Naive thymus-derived CD8-positive, alpha-beta T cell (primary cell): ENCODE measurements around the gene ROBO1. TPM values are rescaled to one million over a fixed set of nuclear protein-coding genes. Genes with fewer than 3 reads are reported as not detected.
"Not testable (repeated sequence)": the region's sequence is repeated elsewhere in the genome, so short reads cannot be mapped to it uniquely, and the experiment has no call there.

Experiments
- ATAC-seq, 2 donors: fragments of 150-1000 bp; cut with Tn5 transposase in 1 of 2; sonication (Bioruptor Pico), chemical (Tn5 transposase) in 1 of 2; 1 replicate in 1 of 2; 2 replicates in 1 of 2; pipeline ENCODE4 v1.10.0; 2021; ENCODE audit warnings: mild to moderate bottlenecking in 2 of 2, moderate library complexity in 2 of 2
- POLR2A ChIA-PET: fragments of 350-600 bp; sonication (Branson Sonifier 250); formaldehyde crosslinking; loops from one replicate; lab custom pipeline; 2021; ENCODE audit warnings: antibody characterized with exemption; lab: Charles Lee
- DNase-seq, 10 donors: peaks; one replicate each; pipeline versions ENCODE4 v3.0.0 to v3.0.0-alpha.2; 2020 to 2022
- H3K27ac Mint-ChIP-seq, 10 donors: one replicate each; pipeline ENCODE4 v1.8.0; 2020 to 2022; ENCODE audit warnings: mild to moderate bottlenecking in 10 of 10, mixed read lengths in 10 of 10, moderate library complexity in 4 of 10, inconsistent platforms in 1 of 10
- H3K27me3 Mint-ChIP-seq, 5 donors: one replicate each; pipeline ENCODE4 v1.8.0; 2021 to 2022; ENCODE audit warnings: mixed read lengths in 5 of 5
- H3K36me3 Mint-ChIP-seq, 3 donors: one replicate each; pipeline ENCODE4 v1.8.0; 2020 to 2022; ENCODE audit warnings: mixed read lengths in 3 of 3, mild to moderate bottlenecking in 2 of 3, inconsistent platforms in 1 of 3
- H3K4me1 Mint-ChIP-seq, 4 donors: one replicate each; pipeline ENCODE4 v1.8.0; 2021 to 2022; ENCODE audit warnings: mixed read lengths in 4 of 4
- H3K4me3 Mint-ChIP-seq, 10 donors: one replicate each; pipeline ENCODE4 v1.8.0; 2020 to 2022; ENCODE audit warnings: mild to moderate bottlenecking in 10 of 10, mixed read lengths in 10 of 10, moderate library complexity in 6 of 10, inconsistent platforms in 1 of 10
- H3K9me3 Mint-ChIP-seq, 9 donors: one replicate each; pipeline ENCODE4 v1.8.0; 2020 to 2022; ENCODE audit warnings: mixed read lengths in 9 of 9, mild to moderate bottlenecking in 3 of 9, inconsistent platforms in 1 of 9, moderate library complexity in 1 of 9
- polyA plus RNA-seq, 3 donors: library from polyadenylated mRNA; unstranded; fragments of 300-500 nt; fragmentation: Illumina TruSeq; gene quantifications; one replicate each; pipeline ENCODE4 v1.2.3, GENCODE V29; 2021
- total RNA-seq, 8 experiments: library from RNA in 2 of 8; stranded (reverse) in 2 of 8; gene quantifications; one replicate each; pipeline ENCODE4 v1.2.3 and lab custom pipeline; 2021 to 2026

Gene ROBO1
- total and polyA plus RNA-seq, 5 experiments from 2014 or later, result 2.3 to 16.3 (median 12.5) TPM

DNA sequence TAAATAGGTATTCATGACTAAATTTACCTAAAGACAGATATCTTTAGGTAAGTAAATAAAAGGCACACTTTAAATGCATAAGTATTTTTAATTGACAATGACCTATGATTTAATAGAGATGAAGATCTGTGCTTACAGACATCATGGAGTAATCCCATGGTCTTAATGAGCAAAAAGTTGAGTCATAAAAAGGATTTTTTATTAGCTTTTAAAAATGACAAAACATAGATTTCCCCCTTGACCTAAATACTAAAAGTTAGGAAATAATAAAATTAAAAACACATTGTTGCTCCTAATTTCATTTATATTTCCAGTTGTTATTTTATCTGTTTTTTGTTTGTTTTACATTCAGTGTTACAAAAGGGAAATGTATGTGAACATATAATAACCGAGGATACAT lies 1005.7 kb downstream of the ROBO1 start:
- Mint-ChIP-seq H3K4me1 (no peaks in the 10 kb centered on the region), H3K4me3 (no peak overlapping the region), H3K9me3 (peaks cover 0 to 12% (median 0%) of the 10 kb centered on the region in 9 donors), H3K27me3 (no peaks in the 10 kb centered on the region), H3K27ac (no peak overlapping the region), H3K36me3 (no peaks in the 10 kb centered on the region)
- ATAC-seq (no peak), DNase-seq (no peak)
- POLR2A ChIA-PET, result no interaction called here

DNA sequence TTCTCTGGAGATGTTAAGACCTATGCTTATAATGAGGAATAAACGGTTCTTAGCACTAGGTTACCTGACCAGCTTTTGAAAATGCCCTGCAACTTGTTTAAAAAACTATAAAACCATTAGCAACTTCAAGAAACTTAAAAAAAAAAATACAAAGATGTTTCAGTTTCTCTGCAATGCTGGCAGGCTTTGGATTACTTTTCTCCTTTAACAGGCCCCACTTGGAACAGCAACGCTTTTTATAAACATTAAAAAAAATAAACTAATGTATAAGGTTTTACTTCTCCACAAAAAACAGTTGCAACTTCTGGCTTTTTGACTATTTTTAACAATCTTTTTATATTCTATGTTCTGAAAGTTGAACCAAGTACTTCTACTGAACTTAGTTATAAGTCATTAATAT lies 1006.7 kb downstream of the ROBO1 start:
- Mint-ChIP-seq H3K27ac (no peak overlapping the region), H3K9me3 (peaks cover 0 to 12% (median 0%) of the 10 kb centered on the region in 9 donors), H3K4me3 (no peak overlapping the region), H3K36me3 (no peaks in the 10 kb centered on the region), H3K4me1 (no peaks in the 10 kb centered on the region), H3K27me3 (no peaks in the 10 kb centered on the region)
- DNase-seq, result no peak
- no peak for ATAC-seq
- POLR2A ChIA-PET, result no interaction called here

DNA sequence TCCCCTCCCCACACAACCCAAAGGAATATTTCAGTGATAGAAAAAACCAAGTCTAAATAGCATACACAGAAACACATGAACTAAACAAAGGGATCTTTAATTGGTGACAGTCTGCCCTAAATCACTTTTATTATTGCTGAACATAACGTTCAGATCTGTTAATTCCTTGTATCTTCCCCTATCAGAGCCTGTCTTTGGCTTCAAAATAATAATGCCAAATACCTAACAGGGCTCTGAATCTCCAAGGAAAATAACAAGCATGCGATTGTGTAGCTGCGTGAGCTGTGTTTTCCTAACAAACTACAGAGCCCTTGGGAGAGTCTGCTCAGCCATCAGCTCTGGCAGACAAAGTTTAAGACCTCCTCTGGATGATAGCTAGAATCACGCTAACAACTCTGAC lies 1010.1 kb downstream of the ROBO1 start:
- Mint-ChIP-seq H3K9me3 (peaks cover 0 to 12% (median 2%) of the 10 kb centered on the region in 9 donors), H3K4me1 (no peaks in the 10 kb centered on the region), H3K27ac (no peak overlapping the region), H3K36me3 (peaks cover 0 to 5% (median 0%) of the 10 kb centered on the region in 3 donors), H3K4me3 (no peak overlapping the region), H3K27me3 (no peaks in the 10 kb centered on the region)
- DNase-seq (no peak), ATAC-seq (no peak)
- POLR2A ChIA-PET, result no interaction called here

DNA sequence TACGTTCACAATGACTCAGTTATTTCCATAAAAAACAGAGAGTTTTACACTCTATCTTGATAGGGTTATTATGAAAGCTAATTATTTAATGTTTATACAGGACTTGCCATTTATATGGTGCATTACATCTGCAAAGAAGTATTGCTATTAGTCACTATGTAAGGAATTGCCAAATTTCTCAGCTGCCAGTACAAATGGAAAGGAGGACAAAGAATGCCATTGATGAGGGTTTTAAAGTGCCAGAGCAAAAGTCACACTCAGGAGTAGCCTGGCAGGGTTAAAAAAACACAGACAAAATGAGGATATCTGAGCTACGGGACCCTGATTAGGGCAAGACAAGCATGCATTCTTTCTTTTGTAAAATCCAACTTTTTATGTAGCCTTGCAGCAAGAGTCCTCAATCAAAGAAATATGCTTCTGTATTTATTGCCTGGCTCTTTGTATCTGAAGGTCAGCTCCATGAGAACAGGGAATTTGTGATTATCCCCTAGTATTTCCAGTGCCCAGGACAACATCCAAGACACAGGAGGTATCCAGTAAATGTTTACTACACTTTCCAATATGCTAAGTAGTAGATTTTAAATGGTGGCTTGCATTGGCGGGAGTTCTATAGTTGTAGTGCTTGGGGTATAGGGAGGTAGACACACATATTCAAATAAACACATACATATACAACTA lies 1013.6 kb downstream of the ROBO1 start:
- H3K27me3 Mint-ChIP-seq, result no peaks in the 10 kb centered on the region
- no peak overlapping the region for H3K27ac Mint-ChIP-seq
- peaks cover 0 to 6% (median 0%) of the 10 kb centered on the region in 9 donors for H3K9me3 Mint-ChIP-seq
- ATAC-seq, result no peak
- no peaks in the 10 kb centered on the region for H3K4me1 Mint-ChIP-seq
- H3K36me3 Mint-ChIP-seq, result peaks cover 0 to 5% (median 0%) of the 10 kb centered on the region in 3 donors
- H3K4me3 Mint-ChIP-seq, result no peak overlapping the region
- DNase-seq, result no peak
- POLR2A ChIA-PET, result no interaction called here

DNA sequence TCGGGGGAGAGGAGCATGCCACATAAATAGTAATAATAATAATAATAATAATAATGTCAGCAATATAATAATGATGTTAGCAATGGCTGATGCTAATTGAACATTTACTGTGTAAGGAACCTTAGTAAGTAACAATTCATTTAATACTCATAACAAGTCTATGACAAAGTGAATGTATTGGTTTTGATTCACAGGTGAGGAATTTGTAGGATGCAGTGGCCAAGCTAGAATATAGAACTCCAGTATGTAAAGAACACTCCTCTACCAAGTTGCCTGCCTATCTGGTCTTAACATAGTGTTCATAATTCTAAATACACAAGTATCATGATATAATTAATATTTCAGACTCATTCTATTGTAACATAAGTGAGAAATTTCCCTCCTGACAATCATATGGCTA lies 1016.5 kb downstream of the ROBO1 start:
- Mint-ChIP-seq H3K4me1 (no peaks in the 10 kb centered on the region), H3K9me3 (peaks cover 0 to 4% (median 0%) of the 10 kb centered on the region in 9 donors), H3K36me3 (peaks cover 0 to 5% (median 0%) of the 10 kb centered on the region in 3 donors), H3K27me3 (no peaks in the 10 kb centered on the region), H3K4me3 (no peak overlapping the region), H3K27ac (no peak overlapping the region)
- ATAC-seq, result no peak
- POLR2A ChIA-PET, result no interaction called here
- no peak for DNase-seq

DNA sequence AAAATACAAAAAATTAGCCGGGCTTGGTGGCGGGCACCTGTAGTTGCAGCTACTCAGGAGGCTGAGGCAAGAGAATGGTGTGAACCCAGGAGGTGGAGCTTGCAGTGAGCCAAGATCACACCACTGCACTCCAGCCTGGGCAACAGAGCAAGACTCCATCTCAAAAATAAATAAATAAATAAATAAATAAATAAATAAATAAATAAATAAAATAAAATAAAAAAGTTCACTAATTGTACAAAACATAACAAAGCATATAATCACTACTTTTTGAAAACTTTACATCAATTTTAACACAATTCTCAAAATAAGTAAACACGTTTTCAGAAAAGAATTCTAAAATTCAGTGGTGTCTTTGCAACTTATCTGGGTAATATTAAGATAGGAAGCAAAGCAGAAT lies 1017.5 kb downstream of the ROBO1 start:
- H3K9me3 Mint-ChIP-seq, H3K4me3 Mint-ChIP-seq, DNase-seq, POLR2A ChIA-PET, H3K27ac Mint-ChIP-seq, ATAC-seq, H3K27me3 Mint-ChIP-seq, H3K36me3 Mint-ChIP-seq, H3K4me1 Mint-ChIP-seq: not testable (repeated sequence)

DNA sequence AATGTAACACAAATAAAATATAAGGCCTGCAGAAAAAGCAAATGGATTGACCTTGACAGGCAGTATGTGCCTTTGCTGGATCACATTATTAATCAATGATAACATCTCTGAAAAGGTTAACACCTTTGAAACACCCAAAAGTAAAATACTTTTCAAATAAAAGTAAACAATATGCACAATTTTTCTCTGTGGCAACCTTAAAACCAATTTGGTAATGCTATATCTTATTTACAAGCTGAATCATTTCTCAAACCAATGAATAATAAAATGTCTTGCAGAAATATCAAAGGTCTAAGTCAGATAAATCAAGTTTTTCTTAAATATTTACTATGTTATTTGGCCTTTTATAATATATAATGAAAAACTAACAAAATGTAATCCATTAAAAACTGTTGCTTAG lies 1018.7 kb downstream of the ROBO1 start:
- POLR2A ChIA-PET, result no interaction called here
- peaks cover 0 to 6% (median 0%) of the 10 kb centered on the region in 3 donors for H3K36me3 Mint-ChIP-seq
- no peak overlapping the region for H3K27ac Mint-ChIP-seq
- ATAC-seq (no peak), DNase-seq (no peak)
- H3K9me3 Mint-ChIP-seq, result peaks cover 0 to 17% (median 3%) of the 10 kb centered on the region in 9 donors
- H3K4me3 Mint-ChIP-seq, result no peak overlapping the region
- H3K27me3 Mint-ChIP-seq, result no peaks in the 10 kb centered on the region
- no peaks in the 10 kb centered on the region for H3K4me1 Mint-ChIP-seq

DNA sequence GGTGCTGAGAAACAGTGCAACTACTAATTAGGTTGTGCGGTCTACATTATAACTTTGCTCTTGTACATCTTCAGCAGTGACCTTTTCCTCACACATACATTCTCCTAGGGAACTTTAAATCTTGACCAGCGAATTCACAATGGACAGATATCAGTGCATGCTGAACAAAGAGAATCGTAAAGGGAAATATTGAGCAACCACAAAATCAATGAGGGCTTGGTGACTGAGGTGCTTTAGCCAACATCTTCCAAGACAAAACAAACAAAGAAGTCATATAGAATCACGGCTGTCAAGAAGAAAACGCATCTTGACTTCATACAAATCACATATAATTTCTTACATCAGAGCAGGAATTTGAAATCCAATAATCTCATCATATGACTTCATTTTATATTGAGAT lies 1022.0 kb downstream of the ROBO1 start:
- Mint-ChIP-seq H3K27me3 (no peaks in the 10 kb centered on the region), H3K36me3 (peaks cover 0 to 11% (median 0%) of the 10 kb centered on the region in 3 donors), H3K27ac (no peak overlapping the region), H3K4me3 (no peak overlapping the region), H3K4me1 (no peaks in the 10 kb centered on the region), H3K9me3 (peaks cover 3 to 29% (median 9%) of the 10 kb centered on the region in 9 donors)
- no peak for ATAC-seq
- POLR2A ChIA-PET, result no interaction called here
- DNase-seq, result no peak

DNA sequence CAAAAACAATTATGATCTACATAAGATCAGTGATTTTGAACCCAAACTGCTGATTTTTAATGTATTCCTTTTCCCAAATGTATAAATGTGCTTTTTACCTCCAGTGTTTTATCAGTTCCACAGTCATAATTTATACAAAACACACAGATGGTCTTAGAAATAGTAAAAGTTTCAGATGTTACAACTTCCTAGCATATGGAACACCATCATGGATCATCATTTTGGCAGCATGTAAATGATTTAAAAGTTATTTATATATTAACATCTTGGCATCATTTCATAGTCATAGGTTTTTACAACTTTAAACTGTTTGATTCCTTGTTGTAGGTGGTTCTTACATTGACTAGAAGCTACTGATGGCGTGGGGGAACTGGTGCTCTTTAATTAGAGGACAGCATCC lies 1025.3 kb downstream of the ROBO1 start:
- DNase-seq, result no peak
- Mint-ChIP-seq H3K4me3 (no peak overlapping the region), H3K9me3 (peaks cover 4 to 37% (median 10%) of the 10 kb centered on the region in 9 donors), H3K4me1 (no peaks in the 10 kb centered on the region), H3K36me3 (peaks cover 0 to 11% (median 0%) of the 10 kb centered on the region in 3 donors), H3K27ac (no peak overlapping the region), H3K27me3 (no peaks in the 10 kb centered on the region)
- POLR2A ChIA-PET, result no interaction called here
- no peak for ATAC-seq

DNA sequence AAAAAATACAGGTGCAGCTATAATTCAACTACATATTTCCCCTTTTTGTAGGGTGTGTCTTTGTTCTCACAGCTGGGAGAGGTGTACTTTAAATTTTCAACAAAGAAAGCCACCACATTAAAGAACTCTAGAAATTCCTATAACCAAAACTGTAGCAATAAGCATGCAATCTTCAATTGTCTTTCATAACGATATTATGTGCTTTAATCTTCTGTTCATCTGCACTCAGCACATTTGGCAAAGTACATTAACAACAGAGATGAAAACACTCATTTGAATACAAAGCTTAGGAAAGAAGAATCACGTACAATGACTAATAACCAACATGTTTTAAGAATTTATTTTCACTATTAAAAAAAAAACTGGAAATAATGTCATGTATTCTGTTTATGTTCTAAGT lies 1025.8 kb downstream of the ROBO1 start:
- Mint-ChIP-seq H3K4me3 (no peak overlapping the region), H3K27me3 (no peaks in the 10 kb centered on the region), H3K27ac (peak overlapping the region in 1 of 10 donors; percentile 4), H3K36me3 (peaks cover 0 to 11% (median 0%) of the 10 kb centered on the region in 3 donors), H3K9me3 (peaks cover 4 to 39% (median 10%) of the 10 kb centered on the region in 9 donors), H3K4me1 (no peaks in the 10 kb centered on the region)
- ATAC-seq (no peak), DNase-seq (no peak)
- POLR2A ChIA-PET, result no interaction called here

DNA sequence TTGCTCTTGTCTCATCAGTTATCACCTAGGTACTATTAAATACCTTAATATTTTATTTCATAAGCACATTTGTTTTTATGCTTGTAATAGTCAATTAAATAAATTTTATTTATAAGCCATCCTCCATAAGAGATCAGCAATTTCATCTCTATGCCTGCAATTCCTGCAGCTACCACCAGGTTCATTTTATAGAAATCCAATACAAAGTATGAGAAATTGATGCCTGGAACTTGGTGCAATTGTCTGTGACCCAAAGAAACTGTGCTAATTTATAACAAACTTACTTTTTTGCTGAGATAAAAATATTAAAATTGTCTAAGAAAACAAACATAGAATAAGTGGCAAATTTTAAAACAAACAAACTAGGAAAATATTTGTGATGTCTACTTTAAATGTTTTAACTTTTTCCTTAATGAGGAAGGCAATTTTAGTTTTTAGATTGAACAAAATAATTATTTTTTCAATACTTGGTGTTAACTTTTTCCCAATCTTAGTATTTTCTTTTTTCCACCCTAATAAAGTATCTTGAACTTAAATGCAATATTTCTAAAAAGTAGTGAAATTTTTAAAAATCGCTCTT lies 1026.6 kb downstream of the ROBO1 start:
- Mint-ChIP-seq H3K4me3 (no peak overlapping the region), H3K27me3 (no peaks in the 10 kb centered on the region), H3K36me3 (peaks cover 0 to 11% (median 0%) of the 10 kb centered on the region in 3 donors), H3K9me3 (peaks cover 4 to 39% (median 10%) of the 10 kb centered on the region in 9 donors), H3K27ac (no peak overlapping the region), H3K4me1 (peaks cover 0 to 3% (median 0%) of the 10 kb centered on the region in 4 donors)
- ATAC-seq, result no peak
- POLR2A ChIA-PET, result no interaction called here
- no peak for DNase-seq

DNA sequence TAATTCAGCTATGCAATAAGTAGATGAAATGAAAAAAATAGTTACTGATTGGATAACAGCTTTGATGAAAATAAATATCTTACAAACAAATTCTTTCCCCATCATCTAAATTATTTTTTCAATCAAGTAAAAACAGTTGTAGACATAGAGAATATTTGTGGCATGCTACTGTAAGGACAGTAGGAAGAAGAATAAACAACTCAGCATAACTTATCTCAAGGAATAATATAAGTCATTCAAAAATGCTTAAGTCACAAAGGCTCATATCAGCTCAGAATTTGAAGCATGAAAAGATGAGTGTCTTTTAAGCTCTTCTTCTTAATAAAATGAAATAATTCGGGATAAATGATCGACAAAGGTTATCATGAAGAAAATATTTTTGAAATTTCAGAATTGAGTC lies 1029.0 kb downstream of the ROBO1 start:
- peaks cover 2 to 20% (median 9%) of the 10 kb centered on the region in 9 donors for H3K9me3 Mint-ChIP-seq
- DNase-seq, result no peak
- H3K27ac Mint-ChIP-seq, result no peak overlapping the region
- ATAC-seq, result no peak
- no peaks in the 10 kb centered on the region for H3K27me3 Mint-ChIP-seq
- H3K4me1 Mint-ChIP-seq, result peaks cover 0 to 3% (median 0%) of the 10 kb centered on the region in 4 donors
- POLR2A ChIA-PET, result no interaction called here
- no peak overlapping the region for H3K4me3 Mint-ChIP-seq
- H3K36me3 Mint-ChIP-seq, result peaks cover 0 to 5% (median 0%) of the 10 kb centered on the region in 3 donors

DNA sequence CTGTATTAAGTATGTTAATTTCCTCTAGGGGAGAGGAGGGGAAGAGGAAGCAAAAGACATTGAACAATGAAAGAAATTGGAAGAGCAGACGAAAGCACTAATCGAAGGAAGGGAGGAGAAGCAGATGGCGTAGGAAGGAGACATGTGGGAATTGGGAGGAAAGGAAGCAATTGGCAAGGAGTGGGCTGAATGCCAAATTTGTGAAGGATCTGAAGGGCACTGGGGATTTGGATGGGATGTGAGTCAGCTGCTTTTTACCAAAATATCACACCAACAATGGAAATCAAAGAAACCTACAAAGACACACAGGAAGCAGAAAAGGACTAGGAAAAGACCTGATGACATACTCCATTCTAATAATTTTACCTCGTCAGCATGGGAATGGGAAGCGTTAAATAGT lies 1029.8 kb downstream of the ROBO1 start:
- Mint-ChIP-seq H3K4me1 (peaks cover 0 to 3% (median 0%) of the 10 kb centered on the region in 4 donors), H3K9me3 (peaks cover 0 to 12% (median 2%) of the 10 kb centered on the region in 9 donors)
- POLR2A ChIA-PET, result no interaction called here

More for the DNA sequence above, 1029.8 kb downstream of the ROBO1 start:
- no peak overlapping the region for H3K4me3 Mint-ChIP-seq
- no peak for DNase-seq
- H3K27ac Mint-ChIP-seq, result no peak overlapping the region
- H3K36me3 Mint-ChIP-seq, result no peaks in the 10 kb centered on the region
- H3K27me3 Mint-ChIP-seq, result no peaks in the 10 kb centered on the region
- no peak for ATAC-seq
